IMR-90 (cell line): ENCODE measurements around the gene GPR176. TPM values are rescaled to one million over a fixed set of nuclear protein-coding genes. Genes with fewer than 3 reads are reported as not detected.

ENCODE experiments used
- ATAC-seq: fragments of 200-7000 bp; cut with Tn5 transposase; 2 replicates; pipeline ENCODE4 v1.9.1; 2020; ENCODE audit warnings: low read depth, mild to moderate bottlenecking, moderate library complexity
- BruUV-seq: library from RNA; stranded (reverse); fragments of 400-500 nt; replicated peaks from 2 replicates; lab custom pipeline; 2021; lab: Mats Ljungman, UMichigan
- CTCF ChIA-PET: fragments of 300-600 bp; formaldehyde crosslinking; extraction: SDS; loops from one replicate; lab custom pipeline; 2021; ENCODE audit warnings: antibody characterized with exemption; lab: Yijun Ruan, JAX
- POLR2A ChIA-PET: fragments of 300-600 bp; sonication (Branson Sonifier 250); formaldehyde crosslinking; loops from one replicate; lab custom pipeline; 2022; ENCODE audit warnings: antibody characterized with exemption; ENCODE audit not compliant: unreplicated experiment; lab: Charles Lee
- DNase-seq: peaks from one replicate; pipeline ENCODE4 v3.0.0; 2013
- H2AFZ ChIP-seq: replicated peaks from 2 replicates; pipeline ENCODE3; 2013; ENCODE audit warnings: low read length, mild to moderate bottlenecking; ENCODE audit not compliant: poor library complexity
- H2AK5ac ChIP-seq: 2 replicates; pipeline ENCODE4 v1.6.1; 2013; ENCODE audit warnings: low read depth, low read length, inconsistent platforms
- H2AK9ac ChIP-seq: replicated peaks from 2 replicates; pipeline ENCODE3; 2013; ENCODE audit warnings: mild to moderate bottlenecking, low read depth, low read length, moderate library complexity; ENCODE audit not compliant: poor library complexity
- H2BK120ac ChIP-seq: 2 replicates; pipeline ENCODE4 v1.6.1; 2013; ENCODE audit warnings: low read depth, low read length, inconsistent platforms
- H2BK15ac ChIP-seq: 3 replicates; pipeline ENCODE4 v1.6.1; 2013; ENCODE audit warnings: low read depth, low read length, inconsistent platforms
- H2BK20ac ChIP-seq: 2 replicates; pipeline ENCODE4 v1.6.1; 2013; ENCODE audit warnings: low read depth, mild to moderate bottlenecking, inconsistent platforms, low read length, moderate library complexity
- H2BK5ac ChIP-seq: 2 replicates; pipeline ENCODE4 v1.6.1; 2013; ENCODE audit warnings: mild to moderate bottlenecking, low read depth, low read length, inconsistent platforms; ENCODE audit not compliant: poor library complexity, severe bottlenecking
- H3K14ac ChIP-seq: replicated peaks from 2 replicates; pipeline ENCODE4 v1.6.1; 2013; ENCODE audit warnings: low read depth, low read length, inconsistent platforms
- H3K18ac ChIP-seq: 2 replicates; pipeline ENCODE4 v1.6.1; 2013; ENCODE audit warnings: low read depth, low read length, control low read depth
- H3K23ac ChIP-seq: 2 replicates; pipeline ENCODE4 v1.6.1; 2013; ENCODE audit warnings: low read depth, low read length, inconsistent platforms
- H3K27ac ChIP-seq: 2 replicates; pipeline ENCODE4 v1.5.1; 2013; ENCODE audit warnings: mild to moderate bottlenecking, control low read depth, low read length; ENCODE audit not compliant: insufficient read depth
- H3K27me3 ChIP-seq: 2 replicates; pipeline ENCODE4 v1.6.1; 2013; ENCODE audit warnings: low read length; ENCODE audit not compliant: control insufficient read depth, insufficient read depth
- H3K36me3 ChIP-seq: 2 replicates; pipeline ENCODE4 v1.6.1; 2013; ENCODE audit warnings: low read length, mixed read lengths; ENCODE audit not compliant: control insufficient read depth, insufficient read depth
- H3K4ac ChIP-seq: 2 replicates; pipeline ENCODE4 v1.6.1; 2013; ENCODE audit warnings: low read depth, low read length, inconsistent platforms
- H3K4me1 ChIP-seq: 2 replicates; pipeline ENCODE4 v1.6.1; 2013; ENCODE audit warnings: low read length, mixed read lengths; ENCODE audit not compliant: control insufficient read depth, insufficient read depth
- H3K4me2 ChIP-seq: 2 replicates; pipeline ENCODE4 v1.6.1; 2013; ENCODE audit warnings: low read depth, mild to moderate bottlenecking, control low read depth, low read length, moderate library complexity
- H3K4me3 ChIP-seq: 2 replicates; pipeline ENCODE4 v1.5.1; 2013; ENCODE audit warnings: low read depth, mild to moderate bottlenecking, control low read depth, low read length, moderate library complexity; ENCODE audit not compliant: insufficient read depth
- H3K56ac ChIP-seq: 2 replicates; pipeline ENCODE4 v1.6.1; 2013; ENCODE audit warnings: low read length, inconsistent platforms; ENCODE audit not compliant: insufficient read depth; ENCODE audit errors: extremely low read depth
- H3K79me1 ChIP-seq, 2 experiments: 2 replicates each; pipeline ENCODE4 v1.6.1; 2013; ENCODE audit warnings: low read length in 2 of 2, inconsistent platforms in 1 of 2, low read depth in 1 of 2
- H3K9ac ChIP-seq: 2 replicates; pipeline ENCODE4 v1.6.1; 2013; ENCODE audit warnings: low read depth, low read length, control low read depth
- H3K9me1 ChIP-seq: 2 replicates; pipeline ENCODE4 v1.6.1; 2013; ENCODE audit warnings: low read length, inconsistent platforms; ENCODE audit not compliant: insufficient read depth
- H3K9me3 ChIP-seq: 2 replicates; pipeline ENCODE4 v1.6.1; 2013; ENCODE audit warnings: low read length; ENCODE audit not compliant: control insufficient read depth, insufficient read depth
- H4K20me1 ChIP-seq: 2 replicates; pipeline ENCODE4 v1.6.1; 2013; ENCODE audit warnings: low read length, inconsistent platforms; ENCODE audit not compliant: insufficient read depth
- H4K5ac ChIP-seq: 2 replicates; pipeline ENCODE4 v1.6.1; 2013; ENCODE audit warnings: mild to moderate bottlenecking, low read depth, low read length, control low read depth
- H4K8ac ChIP-seq, 2 experiments: 2 replicates each; pipeline ENCODE4 v1.6.1; 2013; ENCODE audit warnings: low read depth in 2 of 2, low read length in 2 of 2, control low read depth in 1 of 2, inconsistent platforms in 1 of 2
- H4K91ac ChIP-seq: 2 replicates; pipeline ENCODE4 v1.6.1; 2013; ENCODE audit warnings: low read depth, low read length, inconsistent platforms; ENCODE audit not compliant: insufficient read depth
- SMC3 ChIP-seq: fragments of 150-350 bp; IDR thresholded peaks from 2 replicates; pipeline ENCODE4 v1.6.1; 2016; ENCODE audit warnings: low read depth, mild to moderate bottlenecking, antibody characterized with exemption, low read length, moderate library complexity
- WGBS, 2 experiments: methylation state at CpG; one replicate each; pipeline versions ENCODE4 v1.1.5 to v1.1.7; 2013; ENCODE audit warnings: missing lambda C conversion rate in 2 of 2; ENCODE audit not compliant: insufficient read length in 1 of 2; ENCODE audit errors: extremely low coverage in 2 of 2; 5-methylcytosine and 5-hydroxymethylcytosine counted together
- dilution Hi-C: fragments of 300-500 bp; cut with HindIII; formaldehyde crosslinking; loops from one replicate; pipeline ENCODE4 v1.14.3; 2018; ENCODE audit warnings: low sequenced_read_pairs; ENCODE audit not compliant: unreplicated experiment
- in situ Hi-C: fragments of 300-500 bp; cut with MboI; formaldehyde crosslinking; loops from 3 replicates; pipeline ENCODE4 v1.14.3; 2019; ENCODE audit warnings: low sequenced_read_pairs, inconsistent platforms, mixed read lengths
- intact Hi-C: fragments of 100-400 bp; cut with micrococcal nuclease; formaldehyde crosslinking; loops from 2 replicates; pipeline ENCODE4 v1.10.0; 2022
- polyA plus RNA-seq, 3 experiments: library from polyadenylated mRNA; depleted of rRNA; stranded (reverse); fragments of >200 nt; gene quantifications; 2 replicates each; pipeline ENCODE4 v1.2.3, GENCODE V29; 2012; ENCODE audit warnings: low replicate concordance in 1 of 3
- total RNA-seq: library from RNA; depleted of rRNA; stranded (reverse); fragments of >200 nt; gene quantifications from 2 replicates; pipeline ENCODE4 v1.2.3, GENCODE V29; 2012
- TF ChIP-seq, protein P1 (sequence below): conservative IDR thresholded peaks from 2 replicates; pipeline ENCODE4 v1.5.1; 2012; ENCODE audit warnings: mild to moderate bottlenecking, low read depth, low read length, improper control_type of control experiment

Gene GPR176
- total and polyA plus RNA-seq, 2 of the 4 experiments (the other 2 are of a cell fraction), result 114 to 246 TPM

- Histone ChIP-seq H3K14ac (peak overlapping the region; percentile 2), H3K27me3 (no peaks in the 10 kb centered on the region), H3K4me1 (peaks cover 8% of the 10 kb centered on the region; the same call in 1 of the 2 replicates), H3K79me1 (peaks cover 29 to 74% of the 10 kb centered on the region in 2 experiments), H3K18ac (peak overlapping the region; percentile 22; the same call in 1 of the 2 replicates), H2AK5ac (no peak overlapping the region), H2BK120ac (no peak overlapping the region), H4K5ac (peak overlapping the region; percentile 2; the same call in 1 of the 2 replicates), H3K4me2 (peak overlapping the region; percentile 29; the same call in 1 of the 2 replicates), H3K56ac (no peak overlapping the region), H3K23ac (no peak overlapping the region), H3K9me3 (no peaks in the 10 kb centered on the region), H3K36me3 (no peaks in the 10 kb centered on the region), H4K20me1 (peaks cover 67% of the 10 kb centered on the region), H3K4ac (0 out of 2 replicates have a peak overlapping the region, but pooled peaks have one; percentile 0), H4K8ac (peak overlapping the region in 1 of 2 experiments; percentile 4; a peak in 1 of 4 replicates), H3K4me3 (no peak overlapping the region), H3K27ac (no peak overlapping the region), H4K91ac (no peak overlapping the region), H3K9me1 (peaks cover 19% of the 10 kb centered on the region), H2AFZ (no peak overlapping the region), H2BK15ac (no peak overlapping the region), H3K9ac (no peak overlapping the region), H2BK5ac (peak overlapping the region; percentile 68), H2BK20ac (no peak overlapping the region), H2AK9ac (no peak overlapping the region)
- intact Hi-C loops (no loop called here), in situ Hi-C loops (no loop called here), dilution Hi-C loops (no loop called here)
- POLR2A ChIA-PET, result no interaction called here
- BruUV-seq, result no TSS peak
- DNase-seq (no peak), ATAC-seq (no peak)
- TF ChIP-seq SMC3, result no peak
- TF ChIP-seq, protein P1, sequence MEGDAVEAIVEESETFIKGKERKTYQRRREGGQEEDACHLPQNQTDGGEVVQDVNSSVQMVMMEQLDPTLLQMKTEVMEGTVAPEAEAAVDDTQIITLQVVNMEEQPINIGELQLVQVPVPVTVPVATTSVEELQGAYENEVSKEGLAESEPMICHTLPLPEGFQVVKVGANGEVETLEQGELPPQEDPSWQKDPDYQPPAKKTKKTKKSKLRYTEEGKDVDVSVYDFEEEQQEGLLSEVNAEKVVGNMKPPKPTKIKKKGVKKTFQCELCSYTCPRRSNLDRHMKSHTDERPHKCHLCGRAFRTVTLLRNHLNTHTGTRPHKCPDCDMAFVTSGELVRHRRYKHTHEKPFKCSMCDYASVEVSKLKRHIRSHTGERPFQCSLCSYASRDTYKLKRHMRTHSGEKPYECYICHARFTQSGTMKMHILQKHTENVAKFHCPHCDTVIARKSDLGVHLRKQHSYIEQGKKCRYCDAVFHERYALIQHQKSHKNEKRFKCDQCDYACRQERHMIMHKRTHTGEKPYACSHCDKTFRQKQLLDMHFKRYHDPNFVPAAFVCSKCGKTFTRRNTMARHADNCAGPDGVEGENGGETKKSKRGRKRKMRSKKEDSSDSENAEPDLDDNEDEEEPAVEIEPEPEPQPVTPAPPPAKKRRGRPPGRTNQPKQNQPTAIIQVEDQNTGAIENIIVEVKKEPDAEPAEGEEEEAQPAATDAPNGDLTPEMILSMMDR, result no peak
- CTCF ChIA-PET, result no interaction called here
- WGBS, 2 experiments, result 89% methylated on average over 5 of the region's 5 CpGs; no CpG with 5 or more reads in 1 of the 2 experiments
Observed at GRCh38 chr15:39845582-39845981, 74.5 kb downstream of the GPR176 start.
